Cardiac muscle cell (in vitro differentiated cells and primary cell): Measurements from ENCODE around the gene ZNF816. TPM values are rescaled to one million over a fixed set of nuclear protein-coding genes. Genes with fewer than 3 reads are reported as not detected.

Source experiments
- DNase-seq, 2 donors: peaks; one replicate each; pipeline versions ENCODE4 v3.0.0 to v3.0.0-alpha.2; 2010 to 2017; ENCODE audit warnings: low read depth in 1 of 2, low spot score in 1 of 2
- H3K27ac ChIP-seq: fragments of 200-600 bp; sonication (generic); 2 replicates; pipeline ENCODE4 v1.5.1; 2016
- H3K27me3 ChIP-seq: fragments of 200-600 bp; sonication (generic); 2 replicates; pipeline ENCODE4 v1.6.0; 2016; ENCODE audit warnings: control low read depth
- H3K36me3 ChIP-seq: fragments of 200-600 bp; sonication (generic); 2 replicates; pipeline ENCODE4 v1.5.1; 2016; ENCODE audit warnings: control low read depth
- H3K4me1 ChIP-seq: fragments of 200-600 bp; sonication (generic); 2 replicates; pipeline ENCODE4 v1.8.1; 2017; ENCODE audit warnings: low read depth, mild to moderate bottlenecking, mixed run types
- H3K4me3 ChIP-seq: fragments of 200-600 bp; sonication (generic); 2 replicates; pipeline ENCODE4 v1.5.1; 2016; ENCODE audit warnings: mild to moderate bottlenecking
- H3K9me3 ChIP-seq: fragments of 200-600 bp; sonication (generic); 2 replicates; pipeline ENCODE4 v1.5.1; 2017; ENCODE audit warnings: low read depth, mild to moderate bottlenecking, control low read depth
- CTCF ChIP-seq: IDR thresholded peaks from 2 replicates; pipeline ENCODE4 v1.5.1; 2012; ENCODE audit warnings: low read depth, mild to moderate bottlenecking, low read length
- polyA plus RNA-seq: library from polyadenylated mRNA; unstranded; fragments of >200 nt; fragmentation: Nextera tagmentation; extraction: Ambion mirVana; gene quantifications from 2 replicates; pipeline ENCODE4 v1.2.1, GENCODE V29; 2016
- total RNA-seq: library from RNA; depleted of rRNA; stranded (reverse); fragments of >200 nt; gene quantifications from 2 replicates; pipeline ENCODE4 v1.2.3, GENCODE V29; 2016

Gene ZNF816
- total and polyA plus RNA-seq, 2 experiments from 2014 or later, result 7.0 to 11.7 TPM

GRCh38 chr19:52993342-52994178 lies 30.9 kb upstream of the ZNF816 start:
- H3K36me3 ChIP-seq, result no peaks in the 10 kb centered on the region
- peaks cover 5% of the 10 kb centered on the region for H3K4me1 ChIP-seq
- H3K9me3 ChIP-seq, result no peaks in the 10 kb centered on the region
- peak; percentile 35 for TF ChIP-seq CTCF
- DNase-seq, result peak; percentile 89 to 90
- H3K4me3 ChIP-seq, result peak overlapping the region; percentile 72
- no peaks in the 10 kb centered on the region for H3K27me3 ChIP-seq
- peak overlapping the region; percentile 79 for H3K27ac ChIP-seq

- Histone ChIP-seq H3K4me1 (peaks cover 5% of the 10 kb centered on the region), H3K4me3 (peak overlapping the region; percentile 72), H3K9me3 (no peaks in the 10 kb centered on the region), H3K27ac (no peak overlapping the region), H3K36me3 (no peaks in the 10 kb centered on the region), H3K27me3 (no peaks in the 10 kb centered on the region)
- no peak for TF ChIP-seq CTCF
- peak; percentile 13 to 23 for DNase-seq
Measured at GRCh38 chr19:52992109-52993004, 29.7 kb upstream of the ZNF816 start.

GRCh38 chr19:52991484-52991883 lies 28.8 kb upstream of the ZNF816 start:
- TF ChIP-seq CTCF, result no peak
- peaks cover 5% of the 10 kb centered on the region for H3K4me1 ChIP-seq
- no peak overlapping the region for H3K27ac ChIP-seq
- H3K27me3 ChIP-seq, result no peaks in the 10 kb centered on the region
- DNase-seq, result peak in 1 of 2 donors; percentile 50
- H3K36me3 ChIP-seq, result no peaks in the 10 kb centered on the region
- no peaks in the 10 kb centered on the region for H3K9me3 ChIP-seq
- no peak overlapping the region for H3K4me3 ChIP-seq

GRCh38 chr19:52990759-52991418 lies 28.2 kb upstream of the ZNF816 start:
- Histone ChIP-seq H3K4me3 (no peak overlapping the region), H3K27me3 (no peaks in the 10 kb centered on the region), H3K4me1 (peaks cover 5% of the 10 kb centered on the region), H3K36me3 (peaks cover 2% of the 10 kb centered on the region), H3K27ac (no peak overlapping the region), H3K9me3 (no peaks in the 10 kb centered on the region)
- TF ChIP-seq CTCF, result no peak
- peak in 1 of 2 donors; percentile 21 for DNase-seq

GRCh38 chr19:52988506-52988905 lies 25.8 kb upstream of the ZNF816 start:
- Histone ChIP-seq H3K4me3 (no peak overlapping the region), H3K9me3 (no peaks in the 10 kb centered on the region), H3K27me3 (no peaks in the 10 kb centered on the region), H3K4me1 (peaks cover 5% of the 10 kb centered on the region), H3K27ac (no peak overlapping the region), H3K36me3 (peaks cover 4% of the 10 kb centered on the region)
- TF ChIP-seq CTCF, result no peak
- DNase-seq, result no peak
